ENCODE measurements around the gene GXYLT2. TPM values are rescaled to one million over a fixed set of nuclear protein-coding genes. Genes with fewer than 3 reads are reported as not detected.
A peak's percentile ranks its signal among the peaks of the same experiment; 100 is the strongest.

The GXYLT2 gene
- total and polyA plus RNA-seq, 2 experiments from 2014 or later = 2.0 to 5.8 TPM

- Histone ChIP-seq H3K36me3 (ENCODE audit: insufficient read depth) (peaks cover 17% of the 10 kb centered on the region; the same call in 1 of the 2 replicates), H2AFZ (no peak overlapping the region), H3K27me3 (ENCODE audit: insufficient read depth) (no peaks in the 10 kb centered on the region), H4K20me1 (replicated peaks; ENCODE audit: insufficient read depth) (peaks cover 67% of the 10 kb centered on the region), H3K4me3 (peak overlapping the region; percentile 89), H3K4me1 (ENCODE audit: insufficient read depth) (peaks cover 30% of the 10 kb centered on the region), H3K9me2 (ENCODE audit: insufficient read depth) (no peaks in the 10 kb centered on the region), H3K4me2 (peak overlapping the region; percentile 92), H3F3A (replicated peaks; ENCODE audit: low read depth) (no peaks in the 10 kb centered on the region), H3K27ac (ENCODE audit: low read depth) (no peak overlapping the region), H3K79me2 (replicated peaks; ENCODE audit: insufficient read depth) (no peaks in the 10 kb centered on the region; the same call in 1 of the 2 replicates)
- Mint-ChIP-seq H3K4me3 (peak overlapping the region; percentile 59), H3K4me1 (peaks cover 27% of the 10 kb centered on the region), H3K9me3 (no peaks in the 10 kb centered on the region), H3K27me3 (ENCODE audit: insufficient read depth, low read depth, poor library complexity) (peaks cover 5% of the 10 kb centered on the region), H3K27ac (no peak overlapping the region), H3K36me3 (ENCODE audit: low read depth) (peaks cover 68% of the 10 kb centered on the region)
- DNase-seq (ENCODE audit: low spot score) (no peak), ATAC-seq (no peak)
- TF ChIP-seq ETS1 (IDR thresholded peaks at IDR 0.05) (no peak), STAT1 (IDR thresholded peaks at IDR 0.05; ENCODE audit: unreplicated experiment) (no peak), CREB1 (CRISPR knock-in tag; IDR thresholded peaks at IDR 0.05; ENCODE audit: low read depth) (no peak), NANOG (IDR thresholded peaks at IDR 0.05; ENCODE audit: borderline replicate concordance) (no peak), JUNB (IDR thresholded peaks at IDR 0.05; ENCODE audit: unreplicated experiment) (no peak), EZH2phosphoT487 (IDR thresholded peaks at IDR 0.05; ENCODE audit: unreplicated experiment) (no peak), ZNF331 (CRISPR knock-in tag; IDR thresholded peaks at IDR 0.05; ENCODE audit: low read depth) (no peak), CTCF (conservative IDR thresholded peaks at IDR 0.05; ENCODE audit: low read depth in 2 of 2) (no peak), ZNF462 (CRISPR knock-in tag; IDR thresholded peaks at IDR 0.05) (no peak), REST (IDR thresholded peaks at IDR 0.05; ENCODE audit: unreplicated experiment) (no peak), POLR2AphosphoS5 (IDR thresholded peaks at IDR 0.05; ENCODE audit: low read depth) (no peak), ZNF114 (CRISPR knock-in tag; IDR thresholded peaks at IDR 0.05) (no peak), EZH2 (IDR thresholded peaks at IDR 0.05; ENCODE audit: low read depth, unreplicated experiment) (no peak)
Measured at GRCh38 chr3:72999951-73000350, 112.1 kb downstream of the GXYLT2 start.

Data from GM23338 (cell line).